ENCODE measurements around the gene PMFBP1. TPM values are rescaled to one million over a fixed set of nuclear protein-coding genes. Genes with fewer than 3 reads are reported as not detected.

Gene PMFBP1
- total RNA-seq, 1 experiment from 2014 or later = not detected

DNA sequence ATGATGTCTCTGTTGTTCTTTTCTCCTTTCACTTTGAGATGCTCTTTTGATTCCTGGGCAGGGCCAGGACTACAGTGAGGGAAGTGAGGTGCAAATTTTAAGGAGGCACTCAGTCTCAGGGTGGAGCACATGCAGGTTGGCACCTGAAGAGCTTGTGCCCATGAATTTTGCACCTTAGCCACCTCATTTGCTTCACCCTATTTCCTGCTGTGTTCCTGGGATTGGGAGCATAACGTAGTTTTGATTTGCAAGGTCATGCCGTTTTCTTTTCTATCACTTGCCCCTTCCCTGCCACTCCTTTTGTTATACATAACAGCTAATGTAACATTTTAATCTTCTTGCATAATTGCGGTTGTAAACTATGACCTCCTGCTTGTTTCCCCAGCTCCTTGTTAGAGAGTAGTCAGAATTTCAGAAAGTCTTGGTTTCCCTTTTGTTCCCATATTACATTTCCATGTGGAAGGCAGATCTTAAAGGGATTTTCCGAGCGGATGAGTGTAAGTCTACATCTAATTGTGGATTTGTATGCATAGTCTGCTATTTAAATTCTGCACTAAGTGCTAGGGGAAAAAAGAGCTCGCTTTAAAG, 9.8 kb downstream of the PMFBP1 start:
- H3K36me3 ChIP-seq = no peaks in the 10 kb centered on the region
- no peaks in the 10 kb centered on the region for H3K27me3 ChIP-seq
- no peak overlapping the region for H3K4me3 ChIP-seq
- DNase-seq = no peak
- H3K9me3 ChIP-seq = no peaks in the 10 kb centered on the region

GRCh38 chr16:72159801-72160200, 12.2 kb downstream of the PMFBP1 start:
- no peak for DNase-seq
- H3K27me3 ChIP-seq = no peaks in the 10 kb centered on the region
- H3K4me3 ChIP-seq = no peak overlapping the region
- H3K9me3 ChIP-seq = no peaks in the 10 kb centered on the region
- no peaks in the 10 kb centered on the region for H3K36me3 ChIP-seq

GRCh38 chr16:72159386-72159785, 12.6 kb downstream of the PMFBP1 start:
- Histone ChIP-seq H3K36me3 (no peaks in the 10 kb centered on the region), H3K27me3 (no peaks in the 10 kb centered on the region), H3K9me3 (no peaks in the 10 kb centered on the region), H3K4me3 (no peak overlapping the region)
- no peak for DNase-seq

- no peaks in the 10 kb centered on the region for H3K27me3 ChIP-seq
- H3K4me3 ChIP-seq = no peak overlapping the region
- DNase-seq = no peak
- H3K9me3 ChIP-seq = no peaks in the 10 kb centered on the region
- H3K36me3 ChIP-seq = no peaks in the 10 kb centered on the region
Measured at GRCh38 chr16:72149676-72150464, 22.1 kb downstream of the PMFBP1 start.

DNA sequence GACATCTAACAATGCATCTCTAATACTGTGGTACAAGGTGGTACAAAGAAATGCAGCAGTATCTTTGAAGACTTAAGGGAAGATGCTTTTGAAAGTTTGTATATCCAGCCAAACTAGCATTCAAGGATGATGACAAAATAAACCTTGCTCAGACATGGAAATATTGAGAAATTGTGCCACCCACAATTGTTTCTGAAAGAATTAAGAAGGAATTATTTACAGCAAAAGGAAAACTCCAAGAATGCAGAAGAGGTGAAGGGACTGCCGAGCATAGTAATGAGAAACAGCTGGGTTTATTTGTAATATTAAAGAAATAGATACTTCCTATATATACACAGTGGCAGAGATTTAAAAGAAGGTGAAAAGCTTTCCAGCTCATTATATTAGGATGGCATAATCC, 29.5 kb downstream of the PMFBP1 start:
- Histone ChIP-seq H3K9me3 (no peaks in the 10 kb centered on the region), H3K4me3 (no peak overlapping the region), H3K36me3 (no peaks in the 10 kb centered on the region), H3K27me3 (no peaks in the 10 kb centered on the region)
- no peak for DNase-seq

GRCh38 chr16:72139908-72140307, 32.0 kb downstream of the PMFBP1 start:
- no peak for DNase-seq
- H3K9me3 ChIP-seq = no peaks in the 10 kb centered on the region
- no peak overlapping the region for H3K4me3 ChIP-seq
- no peaks in the 10 kb centered on the region for H3K36me3 ChIP-seq
- no peaks in the 10 kb centered on the region for H3K27me3 ChIP-seq

DNA sequence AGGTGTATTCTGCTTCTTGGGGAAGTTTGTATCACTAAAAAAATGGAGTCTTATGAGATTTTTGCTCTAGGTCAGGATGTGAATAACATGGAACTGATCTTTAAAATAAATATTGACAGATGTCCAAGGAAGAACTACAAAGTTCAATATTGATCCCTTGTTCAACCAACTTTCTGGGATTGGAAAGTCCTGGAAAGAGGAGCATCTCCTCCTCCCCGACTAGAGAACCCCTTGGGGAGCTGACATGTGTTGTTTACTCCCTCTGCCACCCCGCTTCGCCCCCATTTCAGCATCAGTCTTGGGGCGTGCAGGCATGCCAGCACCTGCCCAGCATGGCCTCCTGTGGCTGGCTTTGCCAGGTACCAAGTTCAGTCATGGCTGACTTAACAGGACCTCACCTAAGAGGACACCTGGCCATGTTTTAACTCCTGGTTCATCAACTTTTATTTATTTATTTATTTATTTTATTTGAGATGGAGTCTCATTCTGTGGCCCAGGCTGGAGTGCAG, 33.8 kb downstream of the PMFBP1 start:
- Histone ChIP-seq H3K27me3 (no peaks in the 10 kb centered on the region), H3K9me3 (no peaks in the 10 kb centered on the region), H3K4me3 (no peak overlapping the region), H3K36me3 (no peaks in the 10 kb centered on the region)
- DNase-seq = no peak

DNA sequence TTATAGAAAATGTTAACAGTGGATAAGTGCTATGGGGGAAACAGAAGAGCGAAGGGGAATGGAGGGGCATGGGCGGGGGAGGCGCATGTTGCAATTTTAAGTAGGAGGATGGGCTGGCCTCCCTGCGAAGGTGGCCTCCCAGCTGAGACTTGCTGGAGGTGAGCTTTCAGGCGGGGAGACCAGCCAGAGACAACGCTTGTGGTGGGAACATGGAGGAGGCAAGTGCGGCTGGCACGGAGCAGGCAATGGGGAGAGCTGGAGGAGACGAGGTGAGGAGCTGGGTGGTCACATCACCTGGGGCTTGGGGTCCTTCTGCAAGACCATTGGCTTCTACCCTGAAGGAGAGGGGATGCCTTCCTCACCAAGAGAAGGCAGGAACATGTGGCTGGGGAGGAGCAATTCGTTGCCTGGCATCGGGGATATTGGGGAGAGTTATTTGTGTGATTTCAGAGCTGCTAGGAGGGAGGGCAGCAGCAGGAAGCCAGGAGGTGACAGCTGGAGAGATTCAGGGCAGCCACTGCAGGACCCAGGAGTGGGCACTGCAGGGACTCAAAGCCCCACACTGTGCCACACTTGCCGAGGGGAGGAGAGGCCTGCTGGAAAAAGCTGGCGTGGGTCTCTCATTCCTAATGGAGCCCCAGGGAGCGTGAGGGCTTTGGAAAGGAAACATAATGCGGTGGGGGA, 34.4 kb downstream of the PMFBP1 start:
- H3K9me3 ChIP-seq = no peaks in the 10 kb centered on the region
- no peaks in the 10 kb centered on the region for H3K27me3 ChIP-seq
- H3K36me3 ChIP-seq = no peaks in the 10 kb centered on the region
- H3K4me3 ChIP-seq = no peak overlapping the region
- DNase-seq = no peak

GRCh38 chr16:72134507-72134906, 37.4 kb downstream of the PMFBP1 start:
- DNase-seq = no peak
- Histone ChIP-seq H3K27me3 (no peaks in the 10 kb centered on the region), H3K4me3 (no peak overlapping the region), H3K9me3 (no peaks in the 10 kb centered on the region), H3K36me3 (no peaks in the 10 kb centered on the region)

- no peak for DNase-seq
- H3K4me3 ChIP-seq = no peak overlapping the region
- no peaks in the 10 kb centered on the region for H3K36me3 ChIP-seq
- H3K27me3 ChIP-seq = no peaks in the 10 kb centered on the region
- H3K9me3 ChIP-seq = no peaks in the 10 kb centered on the region
Measured at GRCh38 chr16:72132726-72133125, 39.2 kb downstream of the PMFBP1 start.

DNA sequence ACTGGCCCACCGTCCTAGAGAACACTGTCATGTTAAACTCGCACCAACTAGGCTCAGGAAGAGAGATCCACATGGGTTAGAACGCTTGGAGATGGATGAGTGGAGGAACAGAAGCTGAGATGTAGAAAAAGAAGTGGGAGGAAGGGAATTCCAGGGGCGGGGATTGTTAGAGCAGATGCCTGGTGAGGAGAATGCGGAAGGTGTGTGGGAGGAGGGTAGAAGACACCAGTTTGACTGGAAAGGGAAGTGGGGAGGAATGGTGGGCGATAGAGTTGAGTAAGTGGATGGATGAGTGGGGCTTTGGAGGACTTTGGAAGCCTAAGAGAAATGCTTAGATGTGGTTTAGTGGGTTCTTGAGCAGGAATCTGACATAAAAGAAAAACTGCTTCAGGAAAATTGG, 40.9 kb downstream of the PMFBP1 start:
- no peaks in the 10 kb centered on the region for H3K9me3 ChIP-seq
- DNase-seq = no peak

GRCh38 chr16:72129976-72130656, 41.8 kb downstream of the PMFBP1 start:
- Histone ChIP-seq H3K36me3 (no peaks in the 10 kb centered on the region), H3K9me3 (no peaks in the 10 kb centered on the region), H3K4me3 (no peak overlapping the region), H3K27me3 (no peaks in the 10 kb centered on the region)
- no peak for DNase-seq

More for the DNA sequence above, 40.9 kb downstream of the PMFBP1 start:
- no peak overlapping the region for H3K4me3 ChIP-seq
- H3K27me3 ChIP-seq = no peaks in the 10 kb centered on the region
- no peaks in the 10 kb centered on the region for H3K36me3 ChIP-seq

DNA sequence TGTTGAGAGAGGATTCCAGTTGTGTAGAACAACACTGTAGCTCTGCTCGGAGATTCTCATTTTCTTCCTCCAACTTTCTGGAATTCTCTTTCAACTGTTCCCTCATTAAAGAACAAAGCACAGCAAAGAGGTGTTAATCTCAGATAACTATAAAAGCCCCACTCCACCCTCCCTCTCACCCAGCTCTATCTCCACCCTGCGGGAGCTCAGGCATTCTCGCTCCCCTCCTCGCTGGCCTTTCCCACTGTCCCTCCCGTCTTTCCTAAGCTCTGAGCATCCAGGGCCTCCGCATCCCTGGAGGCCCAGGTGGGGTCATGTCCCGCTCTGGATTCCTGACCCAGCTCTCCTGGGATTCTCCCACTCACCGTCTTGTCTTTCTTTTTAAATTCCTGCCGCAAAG, 43.3 kb downstream of the PMFBP1 start:
- H3K36me3 ChIP-seq = no peaks in the 10 kb centered on the region
- no peak for DNase-seq
- no peak overlapping the region for H3K4me3 ChIP-seq
- H3K9me3 ChIP-seq = no peaks in the 10 kb centered on the region
- no peaks in the 10 kb centered on the region for H3K27me3 ChIP-seq

DNA sequence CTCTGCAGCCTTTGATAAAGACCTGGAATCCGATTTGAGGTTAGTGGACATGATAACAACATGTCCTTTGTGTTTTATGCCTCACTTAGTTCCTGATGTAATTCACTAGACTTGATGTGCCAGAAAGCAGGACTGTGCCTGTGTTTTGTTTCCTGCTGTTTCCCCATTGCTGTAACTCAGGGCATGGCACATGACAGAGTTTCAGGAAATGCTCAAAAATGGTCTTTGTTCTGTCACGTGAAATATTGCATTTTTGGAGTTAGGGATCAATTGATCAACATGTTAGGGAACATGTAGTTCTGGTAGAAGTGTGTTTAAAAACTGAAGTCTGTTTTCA, 45.6 kb downstream of the PMFBP1 start:
- DNase-seq = no peak
- H3K36me3 ChIP-seq = no peaks in the 10 kb centered on the region

DNA sequence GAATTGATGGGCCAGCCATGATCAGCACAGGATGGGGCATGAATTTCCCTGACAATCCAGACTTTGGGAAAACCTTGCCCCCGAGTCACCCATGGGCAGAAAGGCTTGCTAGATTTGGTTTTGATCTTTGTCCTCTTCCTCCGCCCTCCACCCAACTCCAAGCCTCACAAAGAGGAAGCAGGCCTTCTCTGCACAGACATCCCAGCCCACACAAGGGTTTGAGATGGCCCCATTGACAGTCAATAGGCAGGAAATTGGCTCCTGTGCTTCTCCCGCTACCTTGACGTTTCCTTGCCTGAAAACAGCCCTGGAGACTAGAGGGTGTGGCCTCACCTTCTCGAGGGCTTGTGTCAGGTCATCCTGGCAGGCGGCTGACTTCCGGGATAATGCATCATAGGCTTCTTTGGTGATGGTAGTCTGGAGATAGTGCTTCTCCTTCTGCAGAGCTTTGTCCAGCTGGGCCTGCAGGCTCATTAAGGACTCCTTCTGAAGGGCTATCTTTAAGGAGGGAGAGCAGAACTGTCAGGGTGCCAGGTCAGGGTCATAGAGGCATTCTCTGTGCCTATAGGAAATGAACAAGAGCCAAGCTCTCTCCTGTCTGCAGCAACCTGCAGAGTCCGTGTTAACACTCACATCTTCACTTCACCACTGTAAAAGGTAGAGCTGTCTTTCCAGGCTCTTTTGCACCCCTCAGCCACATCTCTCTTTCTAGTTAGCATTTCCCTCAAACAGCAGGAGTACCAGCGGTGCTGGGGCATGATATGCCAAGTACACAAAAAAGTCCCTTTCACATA, 46.1 kb downstream of the PMFBP1 start:
- no peaks in the 10 kb centered on the region for H3K36me3 ChIP-seq
- no peaks in the 10 kb centered on the region for H3K9me3 ChIP-seq
- no peaks in the 10 kb centered on the region for H3K27me3 ChIP-seq
- no peak for DNase-seq
- H3K4me3 ChIP-seq = no peak overlapping the region

More for the DNA sequence above, 45.6 kb downstream of the PMFBP1 start:
- Histone ChIP-seq H3K27me3 (no peaks in the 10 kb centered on the region), H3K9me3 (no peaks in the 10 kb centered on the region), H3K4me3 (no peak overlapping the region)
